ENCODE results near the gene FAM13C.

- TF ChIP-seq, protein P1, sequence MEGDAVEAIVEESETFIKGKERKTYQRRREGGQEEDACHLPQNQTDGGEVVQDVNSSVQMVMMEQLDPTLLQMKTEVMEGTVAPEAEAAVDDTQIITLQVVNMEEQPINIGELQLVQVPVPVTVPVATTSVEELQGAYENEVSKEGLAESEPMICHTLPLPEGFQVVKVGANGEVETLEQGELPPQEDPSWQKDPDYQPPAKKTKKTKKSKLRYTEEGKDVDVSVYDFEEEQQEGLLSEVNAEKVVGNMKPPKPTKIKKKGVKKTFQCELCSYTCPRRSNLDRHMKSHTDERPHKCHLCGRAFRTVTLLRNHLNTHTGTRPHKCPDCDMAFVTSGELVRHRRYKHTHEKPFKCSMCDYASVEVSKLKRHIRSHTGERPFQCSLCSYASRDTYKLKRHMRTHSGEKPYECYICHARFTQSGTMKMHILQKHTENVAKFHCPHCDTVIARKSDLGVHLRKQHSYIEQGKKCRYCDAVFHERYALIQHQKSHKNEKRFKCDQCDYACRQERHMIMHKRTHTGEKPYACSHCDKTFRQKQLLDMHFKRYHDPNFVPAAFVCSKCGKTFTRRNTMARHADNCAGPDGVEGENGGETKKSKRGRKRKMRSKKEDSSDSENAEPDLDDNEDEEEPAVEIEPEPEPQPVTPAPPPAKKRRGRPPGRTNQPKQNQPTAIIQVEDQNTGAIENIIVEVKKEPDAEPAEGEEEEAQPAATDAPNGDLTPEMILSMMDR (conservative IDR thresholded peaks at IDR 0.05; ENCODE audit: low read depth, low read length), result no peak
- TF ChIP-seq RAD21 (IDR thresholded peaks at IDR 0.05; ENCODE audit: low read length) (no peak), MAFK (IDR thresholded peaks at IDR 0.05; ENCODE audit: low read depth, low read length) (no peak), BHLHE40 (IDR thresholded peaks at IDR 0.05; ENCODE audit: low read depth, low read length) (no peak), MXI1 (IDR thresholded peaks at IDR 0.05; ENCODE audit: borderline replicate concordance, low read depth, low read length) (no peak), SMC3 (IDR thresholded peaks at IDR 0.05; ENCODE audit: low read depth, low read length) (no peak), POLR2A (IDR thresholded peaks at IDR 0.05; ENCODE audit: low read depth, low read length) (no peak), FOS (IDR thresholded peaks at IDR 0.05; ENCODE audit: low read depth, low read length) (no peak), RFX5 (IDR thresholded peaks at IDR 0.05; ENCODE audit: low read depth, low read length) (no peak), MAZ (IDR thresholded peaks at IDR 0.05; ENCODE audit: borderline replicate concordance, low read depth, low read length) (no peak), USF2 (IDR thresholded peaks at IDR 0.05; ENCODE audit: low read depth, low read length) (no peak)
Observed at GRCh38 chr10:59242991-59243390, 119.4 kb downstream of the FAM13C start.
